NCI-H1417 treated with DMSO at 0.1 percent for 48 hours (cell line): ENCODE data around the gene HIVEP1.
"Not testable (repeated sequence)": the region's sequence is repeated elsewhere in the genome, so short reads cannot be mapped to it uniquely, and the experiment has no call there.

Experiments used
- DNase-seq: peaks from one replicate; lab custom pipeline; 2025; lab: John Stamatoyannopoulos, UW

The HIVEP1 gene

DNA sequence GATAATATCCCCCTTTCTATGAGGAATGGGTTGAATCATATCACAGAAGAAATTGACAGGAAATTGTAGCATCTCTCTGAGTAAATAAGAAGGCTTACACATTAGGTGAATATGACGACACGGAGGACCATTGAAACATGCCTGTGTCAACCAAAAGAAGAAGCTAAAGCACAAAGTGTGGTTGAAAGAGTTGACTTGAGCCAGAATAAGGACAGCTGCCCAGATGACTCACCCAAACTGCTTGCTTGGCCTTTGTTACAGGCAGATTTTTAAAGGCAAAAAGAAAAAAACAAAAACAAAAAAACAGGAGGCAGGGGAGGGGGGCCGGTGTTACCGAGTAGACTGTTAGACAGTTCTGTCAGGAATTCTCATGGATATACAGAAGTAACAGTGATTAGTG is 148.2 kb downstream of the HIVEP1 start:
- DNase-seq: no peak

DNA sequence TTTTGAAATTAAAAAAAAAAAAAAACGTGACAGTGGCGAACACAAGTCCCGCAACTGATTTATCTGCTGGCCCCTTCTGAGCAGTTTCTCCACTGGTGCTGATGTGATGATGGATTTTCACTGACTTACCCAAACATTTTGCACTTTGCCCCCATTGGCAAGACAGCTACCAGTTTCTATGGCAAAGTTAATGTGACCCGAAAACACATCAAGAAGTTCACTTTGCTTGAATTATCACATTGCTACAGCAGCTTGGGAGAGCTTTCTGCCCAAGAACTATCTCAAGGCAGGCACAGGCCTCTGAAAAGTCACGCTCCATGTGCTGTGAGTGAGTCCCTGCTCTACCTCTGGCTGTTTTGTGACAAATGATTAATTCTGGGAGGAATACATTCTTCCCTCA is 150.1 kb downstream of the HIVEP1 start:
- DNase-seq: no peak

DNA sequence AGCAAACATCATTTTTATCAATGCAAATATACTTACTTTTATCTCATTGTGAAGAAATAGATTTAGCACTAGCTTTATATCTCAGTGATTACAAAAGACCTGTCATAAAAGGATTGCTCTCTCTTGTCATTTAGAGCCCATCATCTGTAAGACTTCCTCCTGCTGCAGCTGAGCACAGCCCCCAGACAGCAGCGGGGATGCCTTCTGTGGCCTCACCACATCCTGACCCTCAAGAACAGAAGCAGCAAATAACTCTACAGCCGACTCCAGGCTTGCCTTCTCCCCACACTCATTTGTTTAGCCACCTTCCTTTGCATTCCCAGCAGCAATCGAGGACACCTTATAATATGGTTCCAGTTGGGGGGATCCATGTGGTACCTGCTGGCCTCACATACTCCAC is 151.0 kb downstream of the HIVEP1 start:
- DNase-seq: no peak

GRCh38 chr6:12163744-12164507 is 151.8 kb downstream of the HIVEP1 start:
- no peak for DNase-seq

GRCh38 chr6:12164508-12164770 is 152.3 kb downstream of the HIVEP1 start:
- DNase-seq: no peak

- no peak for DNase-seq
Measured at GRCh38 chr6:12165297-12165696, 153.2 kb downstream of the HIVEP1 start.

GRCh38 chr6:12165722-12166280 is 153.7 kb downstream of the HIVEP1 start:
- DNase-seq: no peak

GRCh38 chr6:12169377-12169776 is 157.3 kb downstream of the HIVEP1 start:
- DNase-seq: no peak

GRCh38 chr6:12170351-12171092 is 158.4 kb downstream of the HIVEP1 start:
- no peak for DNase-seq

- no peak for DNase-seq
Measured at GRCh38 chr6:12171717-12172116, 159.6 kb downstream of the HIVEP1 start.

- no peak for DNase-seq
Measured at GRCh38 chr6:12172572-12172971, 160.5 kb downstream of the HIVEP1 start.

DNA sequence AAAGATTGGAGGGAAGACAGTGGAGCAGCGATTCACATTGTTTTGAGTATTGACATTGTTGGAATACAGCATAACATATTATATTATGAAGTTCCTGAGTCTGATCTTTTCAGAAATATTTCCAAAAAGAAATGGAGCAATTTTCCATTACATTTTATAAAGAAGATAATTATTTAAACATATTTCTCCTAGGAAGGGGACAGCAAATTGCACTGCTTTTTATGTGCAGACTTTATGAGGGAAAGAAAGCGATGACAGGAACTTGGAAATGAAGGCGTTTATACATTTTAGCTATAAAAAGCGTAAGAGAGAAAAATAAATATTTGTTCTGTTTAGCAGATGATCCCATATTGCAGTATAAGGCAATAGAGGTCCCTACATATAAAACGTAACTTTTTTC is 161.1 kb downstream of the HIVEP1 start:
- no peak for DNase-seq

- no peak for DNase-seq
Measured at GRCh38 chr6:12173661-12174060, 161.5 kb downstream of the HIVEP1 start.

DNA sequence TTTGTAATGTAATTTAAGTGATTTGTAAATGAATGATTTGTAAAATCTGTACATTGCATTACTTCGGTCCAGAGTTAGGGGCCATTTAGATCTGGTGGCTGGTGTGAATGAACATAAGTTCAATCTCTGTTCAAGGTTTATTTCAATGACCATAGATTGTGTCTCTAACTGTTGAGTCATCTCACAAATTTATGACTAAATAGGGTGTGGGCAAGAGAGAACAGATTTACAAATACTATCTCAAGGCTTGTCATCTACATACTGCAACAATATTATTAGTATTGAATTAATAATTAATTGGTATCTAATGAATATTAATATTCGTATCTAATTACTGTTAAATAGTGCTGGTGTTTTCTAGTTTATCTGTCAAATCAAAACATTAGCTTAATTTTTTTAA is 162.8 kb downstream of the HIVEP1 start:
- no peak for DNase-seq

DNA sequence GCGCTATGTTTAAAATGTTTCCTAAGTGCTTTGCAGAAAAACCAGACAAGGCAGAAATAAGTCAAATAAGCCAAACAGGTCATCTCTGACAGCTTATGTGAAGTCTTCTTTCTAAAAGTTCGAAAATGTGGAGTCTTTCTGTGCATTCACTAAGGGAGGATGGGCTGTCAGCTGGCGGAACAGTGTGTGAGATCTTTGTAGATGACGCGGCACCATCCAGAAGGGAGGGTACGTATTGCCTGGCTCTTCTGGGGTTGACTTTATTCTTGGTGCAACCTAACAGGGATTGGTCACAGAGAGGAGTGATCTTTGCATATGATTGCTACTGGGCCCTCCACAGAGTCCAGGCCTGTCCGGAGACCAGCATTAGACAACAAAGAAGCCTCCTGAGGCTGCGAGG is 163.5 kb downstream of the HIVEP1 start:
- DNase-seq: no peak

- DNase-seq: not testable (repeated sequence)
Measured at GRCh38 chr6:12176782-12177181, 164.7 kb downstream of the HIVEP1 start.

GRCh38 chr6:12178521-12178920 is 166.4 kb downstream of the HIVEP1 start:
- DNase-seq: no peak

GRCh38 chr6:12181481-12181880 is 169.4 kb downstream of the HIVEP1 start:
- DNase-seq: no peak

GRCh38 chr6:12182676-12183075 is 170.6 kb downstream of the HIVEP1 start:
- no peak for DNase-seq

DNA sequence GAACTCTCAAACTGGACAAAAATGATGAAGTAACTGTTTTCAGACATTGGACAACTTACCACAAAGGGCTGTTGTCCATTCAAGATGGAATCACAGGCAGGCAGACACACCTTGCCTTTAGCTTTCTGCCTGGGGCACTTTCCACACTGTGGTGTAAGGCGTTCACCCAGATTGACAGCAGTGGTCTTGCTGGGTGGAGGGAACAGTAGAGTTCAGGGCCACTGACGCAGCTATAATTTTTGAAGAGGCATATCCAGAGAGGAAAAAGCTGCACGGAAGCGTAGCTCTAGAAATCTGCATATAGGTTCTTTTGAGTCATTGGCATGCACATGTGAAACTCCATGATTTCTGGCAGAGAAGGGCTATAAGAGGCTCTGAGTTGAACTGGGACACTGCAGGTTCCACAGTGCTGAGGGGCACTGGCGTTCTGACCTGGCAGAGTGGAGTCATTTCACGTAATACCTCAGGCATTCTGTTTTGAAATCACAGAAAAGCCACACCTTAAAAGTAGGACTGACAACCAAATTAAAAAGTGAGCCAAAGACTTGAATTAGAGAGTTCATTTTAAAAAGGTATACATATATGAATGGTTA is 173.1 kb downstream of the HIVEP1 start:
- no peak for DNase-seq

DNA sequence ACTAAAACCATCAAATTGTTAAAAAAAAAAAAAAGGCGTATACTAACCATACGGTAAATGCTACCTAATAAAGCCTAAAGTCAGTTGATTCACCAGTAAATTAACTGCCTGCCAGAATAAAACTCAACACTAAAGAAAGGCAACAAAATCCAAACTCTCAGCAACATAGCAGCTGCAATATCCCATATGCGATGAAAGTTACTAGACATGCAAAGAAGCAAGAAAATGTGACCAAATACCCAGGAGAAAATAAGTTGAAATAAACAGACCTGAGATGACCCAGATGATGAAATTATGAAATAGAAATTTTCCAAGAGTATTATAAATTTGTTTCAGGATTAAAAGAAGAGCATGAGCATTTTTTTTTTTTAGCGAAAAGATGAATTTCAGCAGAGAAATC is 174.4 kb downstream of the HIVEP1 start:
- DNase-seq: no peak

- no peak for DNase-seq
Measured at GRCh38 chr6:12189150-12189549, 177.0 kb downstream of the HIVEP1 start.

GRCh38 chr6:12189661-12190060 is 177.5 kb downstream of the HIVEP1 start:
- DNase-seq: no peak
